Endothelial cell of umbilical vein (primary cell): ENCODE results near the gene DNAH1. TPM values are rescaled to one million over a fixed set of nuclear protein-coding genes. Genes with fewer than 3 reads are reported as not detected.

Experiments
- BruUV-seq: library from RNA; stranded (reverse); fragments of 400-500 nt; replicated peaks from 2 replicates; lab custom pipeline; 2021; lab: Mats Ljungman, UMichigan
- CTCF ChIA-PET: fragments of 300-600, 350-600 bp; sonication (Branson Sonifier 250); formaldehyde crosslinking; loops from one replicate; lab custom pipeline; 2021; ENCODE audit warnings: antibody characterized with exemption, inconsistent platforms; lab: Charles Lee
- POLR2A ChIA-PET: fragments of 300-600, 350-600 bp; sonication (Branson Sonifier 250); formaldehyde crosslinking; loops from one replicate; lab custom pipeline; 2021; ENCODE audit warnings: antibody characterized with exemption, inconsistent platforms; lab: Charles Lee
- DNase-seq: peaks from one replicate; pipeline ENCODE4 v3.0.0-alpha.2; 2011; ENCODE audit warnings: low read depth, low spot score
- FAIRE-seq: peaks from 2 replicates; lab custom pipeline; 2011; peaks lifted over from hg19 to GRCh38; lab: Jason Lieb, UNC
- H2AFZ ChIP-seq: 2 replicates; pipeline ENCODE4 v1.6.0; 2012; ENCODE audit warnings: low read depth, low read length, control low read depth, inconsistent platforms
- H3K27ac ChIP-seq: 2 replicates; pipeline ENCODE4 v1.5.1; 2011; ENCODE audit warnings: low read depth, mild to moderate bottlenecking, control low read depth, low read length, moderate library complexity; ENCODE audit not compliant: insufficient read depth
- H3K27me3 ChIP-seq, 2 experiments: 2 replicates each; pipeline versions ENCODE4 v1.6.0 to v1.6.1; 2011; ENCODE audit warnings: low read length in 2 of 2, mixed read lengths in 1 of 2; ENCODE audit not compliant: control insufficient read depth in 2 of 2, insufficient read depth in 2 of 2
- H3K36me3 ChIP-seq, 2 experiments: 2 replicates in 1 of 2; 3 replicates in 1 of 2; pipeline ENCODE4 v1.5.1; 2011; ENCODE audit warnings: low read length in 2 of 2, mild to moderate bottlenecking in 1 of 2, moderate library complexity in 1 of 2; ENCODE audit not compliant: control insufficient read depth in 2 of 2, insufficient read depth in 2 of 2; ENCODE audit errors: extremely low read depth in 1 of 2
- H3K4me1 ChIP-seq: 3 replicates; pipeline ENCODE4 v1.5.1; 2011; ENCODE audit warnings: mild to moderate bottlenecking, low read length; ENCODE audit not compliant: control insufficient read depth, insufficient read depth; ENCODE audit errors: extremely low read depth
- H3K4me2 ChIP-seq: 2 replicates; pipeline ENCODE4 v1.6.1; 2011; ENCODE audit warnings: low read length, control low read depth, mixed read lengths; ENCODE audit not compliant: insufficient read depth
- H3K4me3 ChIP-seq, 3 experiments: fragments of 200-600 bp in 1 of 3; sonication (generic), shearing (Covaris generic) in 1 of 3; replicated peaks in 1 of 3; 2 replicates each; pipeline ENCODE4 v1.5.1; 2011 to 2016; ENCODE audit warnings: control low read depth in 3 of 3, low read length in 3 of 3, mild to moderate bottlenecking in 2 of 3, inconsistent platforms in 1 of 3, low read depth in 1 of 3, moderate library complexity in 1 of 3; ENCODE audit not compliant: insufficient read depth in 1 of 3
- H3K79me2 ChIP-seq: 2 replicates; pipeline ENCODE4 v1.6.0; 2012; ENCODE audit warnings: low read length, inconsistent platforms; ENCODE audit not compliant: control insufficient read depth, insufficient read depth
- H3K9ac ChIP-seq: replicated peaks from 2 replicates; pipeline ENCODE3; 2011; ENCODE audit warnings: low read length, control low read depth; ENCODE audit not compliant: insufficient read depth; ENCODE audit errors: extremely low read depth
- H3K9me1 ChIP-seq: replicated peaks from 3 replicates; pipeline ENCODE4 v1.6.0; 2011; ENCODE audit warnings: mild to moderate bottlenecking, low read length; ENCODE audit not compliant: control insufficient read depth, insufficient read depth; ENCODE audit errors: extremely low read depth
- H3K9me3 ChIP-seq: replicated peaks from 2 replicates; pipeline ENCODE4 v1.5.1; 2012; ENCODE audit warnings: low read length, inconsistent platforms; ENCODE audit not compliant: control insufficient read depth, insufficient read depth
- H4K20me1 ChIP-seq: replicated peaks from 2 replicates; pipeline ENCODE3; 2011; ENCODE audit warnings: mild to moderate bottlenecking, low read length; ENCODE audit not compliant: control insufficient read depth, insufficient read depth; ENCODE audit errors: extremely low read depth
- EZH2 ChIP-seq: IDR thresholded peaks from 2 replicates; pipeline ENCODE4 v1.6.1; 2012; ENCODE audit warnings: borderline replicate concordance, low read depth, mild to moderate bottlenecking, moderate library complexity, low read length, inconsistent platforms; ENCODE audit not compliant: severe bottlenecking
- JUN ChIP-seq: IDR thresholded peaks from 2 replicates; pipeline ENCODE4 v1.6.1; 2011; ENCODE audit warnings: borderline replicate concordance, low read depth; ENCODE audit not compliant: insufficient read length, insufficient read depth
- MYC ChIP-seq: IDR thresholded peaks from one replicate; pipeline ENCODE4 v1.6.1; 2011; ENCODE audit warnings: mild to moderate bottlenecking, low read depth, low read length
- POLR2A ChIP-seq: IDR thresholded peaks from 2 replicates; pipeline ENCODE4 v1.6.1; 2012; ENCODE audit warnings: low read depth, mild to moderate bottlenecking, control low read depth, low read length
- POLR2AphosphoS5 ChIP-seq: IDR thresholded peaks from 2 replicates; pipeline ENCODE4 v1.6.1; 2012; ENCODE audit warnings: low read depth, mild to moderate bottlenecking, control low read depth, low read length, moderate library complexity; ENCODE audit not compliant: insufficient read depth
- dilution Hi-C: fragments of 300-500 bp; cut with MboI; formaldehyde crosslinking; loops from one replicate; pipeline ENCODE4 v1.15.0; 2019; ENCODE audit warnings: low sequenced_read_pairs; ENCODE audit not compliant: extremely low pct_ligation_motif_present
- intact Hi-C: fragments of 100-400 bp; cut with micrococcal nuclease; formaldehyde crosslinking; loops from one replicate; pipeline ENCODE4 v1.10.0; 2022
- polyA plus RNA-seq, 4 experiments: library from polyadenylated mRNA; depleted of rRNA in 3 of 4; stranded (reverse) in 3 of 4; unstranded in 1 of 4; fragments of >200 nt; gene quantifications; 2 replicates each; pipeline versions ENCODE4 v1.2.1 to v1.2.3, GENCODE V29; 2011 to 2012; ENCODE audit warnings: missing spikeins in 1 of 4
- total RNA-seq: library from RNA; stranded (reverse); gene quantifications from 2 replicates; pipeline ENCODE4 v1.2.3, GENCODE V29; 2021
- TF ChIP-seq, protein P1 (sequence below), 2 donors: IDR thresholded peaks; 1 replicate in 1 of 2; 2 replicates in 1 of 2; pipeline ENCODE4 v1.5.1; 2011; ENCODE audit warnings: low read length in 2 of 2, mild to moderate bottlenecking in 2 of 2, moderate library complexity in 2 of 2, control low read depth in 1 of 2, inconsistent platforms in 1 of 2, low read depth in 1 of 2; ENCODE audit not compliant: insufficient read depth in 1 of 2; ENCODE audit errors: extremely low read depth in 1 of 2
- TF ChIP-seq, protein P2 (sequence below): IDR thresholded peaks from 2 replicates; pipeline ENCODE4 v1.6.1; 2011; ENCODE audit not compliant: insufficient read depth, insufficient read length

The DNAH1 gene
- total and polyA plus RNA-seq, 2 donors (not counting 3 experiments of a cell fraction or from before 2014, with no cell fraction given) = 5.8 to 6.0 TPM

DNA sequence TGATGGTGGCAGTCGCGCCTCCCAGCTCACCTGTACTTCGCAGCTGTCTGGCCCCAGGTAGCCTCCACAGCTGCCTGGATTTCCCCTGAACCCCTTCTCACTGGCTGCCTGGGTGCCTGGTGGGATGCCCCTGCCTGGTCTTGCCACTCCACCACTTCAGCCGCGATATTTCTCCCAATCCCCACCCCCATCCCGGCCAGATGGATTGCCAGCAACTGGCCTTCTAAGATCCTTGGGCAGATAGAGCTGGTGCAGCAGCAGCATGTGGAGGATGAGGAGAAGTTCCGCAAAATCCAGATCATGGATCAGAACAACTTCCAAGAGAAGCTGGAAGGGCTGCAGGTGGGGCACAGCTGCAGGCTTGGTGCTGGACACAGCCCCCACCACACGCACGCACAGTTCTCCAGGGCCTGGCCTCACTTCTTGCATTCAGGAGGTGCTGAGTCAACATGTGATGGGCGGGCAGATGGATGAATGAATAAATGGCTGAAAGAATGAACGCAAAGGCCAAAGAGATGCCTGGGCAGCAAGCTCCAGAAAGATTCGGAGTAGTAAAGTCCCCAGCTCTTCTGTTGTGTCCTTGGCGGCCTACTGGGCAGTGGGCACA is 35.7 kb downstream of the DNAH1 start:
- no peak overlapping the region for H3K4me3 ChIP-seq
- no peak overlapping the region for H3K9ac ChIP-seq
- H3K9me3 ChIP-seq = no peaks in the 10 kb centered on the region
- no peak overlapping the region for H3K27ac ChIP-seq
- no peaks in the 10 kb centered on the region for H3K27me3 ChIP-seq
- H3K4me2 ChIP-seq = no peak overlapping the region
- intact Hi-C loops = no loop called here
- no peaks in the 10 kb centered on the region for H3K9me1 ChIP-seq
- no peaks in the 10 kb centered on the region for H3K79me2 ChIP-seq
- no peak overlapping the region for H2AFZ ChIP-seq
- H3K36me3 ChIP-seq = no peaks in the 10 kb centered on the region
- FAIRE-seq = no peak
- no peaks in the 10 kb centered on the region for H3K4me1 ChIP-seq
- dilution Hi-C loops = no loop called here
- DNase-seq = no peak
- TF ChIP-seq POLR2AphosphoS5 = no peak
- ChIA-PET CTCF (interaction anchor here (0.9 to 1.8 kb wide), 3 partner anchors 11 to 33 kb away, joined by 3 to 5 read pairs (median 4); no protein-coding TSS in a partner anchor), POLR2A (no interaction called here)
- no TSS peak for BruUV-seq
- no peaks in the 10 kb centered on the region for H4K20me1 ChIP-seq

DNA sequence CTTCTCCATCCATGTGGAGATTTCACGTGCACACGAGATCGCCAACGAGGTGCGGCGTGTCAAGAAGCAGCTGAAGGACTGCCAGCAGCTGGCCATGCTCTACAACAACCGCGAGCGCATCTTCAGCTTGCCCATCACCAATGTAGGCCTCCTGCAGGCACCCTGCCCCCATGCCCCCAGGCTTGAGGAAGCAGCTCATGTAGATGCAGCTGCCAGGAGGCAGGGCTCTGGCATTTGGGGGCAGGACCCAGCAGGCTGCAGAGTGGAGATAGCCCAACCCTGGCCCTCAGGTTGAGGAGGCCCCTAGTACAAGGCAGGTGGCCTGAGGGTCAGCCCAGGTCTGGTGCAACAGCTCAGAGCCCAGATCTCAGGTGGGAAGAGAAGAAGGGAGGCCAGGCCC is 36.4 kb downstream of the DNAH1 start:
- Histone ChIP-seq H3K9ac (no peak overlapping the region), H3K4me3 (no peak overlapping the region), H3K27me3 (no peaks in the 10 kb centered on the region), H3K4me1 (no peaks in the 10 kb centered on the region), H4K20me1 (no peaks in the 10 kb centered on the region), H3K9me3 (no peaks in the 10 kb centered on the region), H3K9me1 (no peaks in the 10 kb centered on the region), H3K79me2 (no peaks in the 10 kb centered on the region), H3K27ac (no peak overlapping the region), H3K36me3 (no peaks in the 10 kb centered on the region), H2AFZ (no peak overlapping the region), H3K4me2 (no peak overlapping the region)
- FAIRE-seq (no peak), DNase-seq (no peak)
- TF ChIP-seq JUN (no peak), EZH2 (no peak), MYC (no peak), POLR2AphosphoS5 (no peak), POLR2A (no peak)
- TF ChIP-seq, protein P1, sequence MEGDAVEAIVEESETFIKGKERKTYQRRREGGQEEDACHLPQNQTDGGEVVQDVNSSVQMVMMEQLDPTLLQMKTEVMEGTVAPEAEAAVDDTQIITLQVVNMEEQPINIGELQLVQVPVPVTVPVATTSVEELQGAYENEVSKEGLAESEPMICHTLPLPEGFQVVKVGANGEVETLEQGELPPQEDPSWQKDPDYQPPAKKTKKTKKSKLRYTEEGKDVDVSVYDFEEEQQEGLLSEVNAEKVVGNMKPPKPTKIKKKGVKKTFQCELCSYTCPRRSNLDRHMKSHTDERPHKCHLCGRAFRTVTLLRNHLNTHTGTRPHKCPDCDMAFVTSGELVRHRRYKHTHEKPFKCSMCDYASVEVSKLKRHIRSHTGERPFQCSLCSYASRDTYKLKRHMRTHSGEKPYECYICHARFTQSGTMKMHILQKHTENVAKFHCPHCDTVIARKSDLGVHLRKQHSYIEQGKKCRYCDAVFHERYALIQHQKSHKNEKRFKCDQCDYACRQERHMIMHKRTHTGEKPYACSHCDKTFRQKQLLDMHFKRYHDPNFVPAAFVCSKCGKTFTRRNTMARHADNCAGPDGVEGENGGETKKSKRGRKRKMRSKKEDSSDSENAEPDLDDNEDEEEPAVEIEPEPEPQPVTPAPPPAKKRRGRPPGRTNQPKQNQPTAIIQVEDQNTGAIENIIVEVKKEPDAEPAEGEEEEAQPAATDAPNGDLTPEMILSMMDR (IDR thresholded peaks at IDR 0.05; ENCODE audit: extremely low read depth in 1 of 2, insufficient read depth in 1 of 2, low read depth in 1 of 2, low read length in 2 of 2) = no peak
- TF ChIP-seq, protein P2, sequence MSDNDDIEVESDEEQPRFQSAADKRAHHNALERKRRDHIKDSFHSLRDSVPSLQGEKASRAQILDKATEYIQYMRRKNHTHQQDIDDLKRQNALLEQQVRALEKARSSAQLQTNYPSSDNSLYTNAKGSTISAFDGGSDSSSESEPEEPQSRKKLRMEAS = no peak
- ChIA-PET POLR2A (no interaction called here), CTCF (interaction anchor here (0.9 to 1.8 kb wide), 3 partner anchors 11 to 33 kb away, joined by 3 to 5 read pairs (median 4); no protein-coding TSS in a partner anchor)
- intact Hi-C loops (no loop called here), dilution Hi-C loops (no loop called here)
- BruUV-seq = no TSS peak
